Epithelial cell of proximal tubule (primary cell): Measurements from ENCODE around the gene XAGE3. TPM values are rescaled to one million over a fixed set of nuclear protein-coding genes. Genes with fewer than 3 reads are reported as not detected.
"Not testable (repeated sequence)": the region's sequence is repeated elsewhere in the genome, so short reads cannot be mapped to it uniquely, and the experiment has no call there.

ENCODE experiments used
- DNase-seq: peaks from one replicate; pipeline ENCODE4 v3.0.0-alpha.2; 2011; ENCODE audit warnings: low read depth
- H3K4me3 ChIP-seq: 2 replicates; pipeline ENCODE4 v1.5.1; 2011; ENCODE audit warnings: low read depth, mild to moderate bottlenecking, low read length
- CTCF ChIP-seq: conservative IDR thresholded peaks from 2 replicates; pipeline ENCODE4 v1.5.1; 2012; ENCODE audit warnings: low read depth, mild to moderate bottlenecking, low read length
- total RNA-seq: library from RNA; depleted of rRNA; stranded (reverse); fragments of >200 nt; gene quantifications from 2 replicates; pipeline ENCODE4 v1.2.3, GENCODE V29; 2015

Gene XAGE3
- total RNA-seq, 1 donor from 2014 or later: not detected

GRCh38 chrX:52874661-52875060 lies 6.8 kb upstream of the XAGE3 start:
- no peak for TF ChIP-seq CTCF
- no peak overlapping the region for H3K4me3 ChIP-seq
- DNase-seq: no peak

GRCh38 chrX:52873825-52874224 lies 5.9 kb upstream of the XAGE3 start:
- not testable (repeated sequence) for DNase-seq, H3K4me3 ChIP-seq

GRCh38 chrX:52870046-52870445 lies 2.2 kb upstream of the XAGE3 start:
- H3K4me3 ChIP-seq: no peak overlapping the region
- no peak for TF ChIP-seq CTCF
- no peak for DNase-seq

- no peak overlapping the region for H3K4me3 ChIP-seq
- DNase-seq: no peak
- no peak for TF ChIP-seq CTCF
These were observed 2.4 kb downstream of the XAGE3 start for GRCh38 chrX:52865343-52865998.

- not testable (repeated sequence) for DNase-seq
These were observed 10.8 kb downstream of the XAGE3 start for GRCh38 chrX:52856991-52857525.

GRCh38 chrX:52852110-52852860 lies 15.6 kb downstream of the XAGE3 start:
- no peak overlapping the region for H3K4me3 ChIP-seq
- no peak for DNase-seq
- TF ChIP-seq CTCF: no peak

More at GRCh38 chrX:52856991-52857525, 10.8 kb downstream of the XAGE3 start:
- not testable (repeated sequence) for H3K4me3 ChIP-seq

GRCh38 chrX:52843619-52844018 lies 24.3 kb downstream of the XAGE3 start:
- not testable (repeated sequence) for DNase-seq

GRCh38 chrX:52839137-52839536 lies 28.7 kb downstream of the XAGE3 start:
- peak; percentile 10 for TF ChIP-seq CTCF
- H3K4me3 ChIP-seq: no peak overlapping the region
- DNase-seq: no peak

More at GRCh38 chrX:52843619-52844018, 24.3 kb downstream of the XAGE3 start:
- H3K4me3 ChIP-seq: not testable (repeated sequence)
